ENCODE results near the gene WDR64.
"Not testable (repeated sequence)": the region's sequence is repeated elsewhere in the genome, so short reads cannot be mapped to it uniquely, and the experiment has no call there.

WDR64 gene

GRCh38 chr1:241800640-241801039 is 148.6 kb downstream of the WDR64 start:
- no peak for DNase-seq (ENCODE audit: low read depth)

GRCh38 chr1:241802863-241803262 is 150.8 kb downstream of the WDR64 start:
- no peak for DNase-seq (ENCODE audit: low read depth)

- DNase-seq (ENCODE audit: low read depth), result not testable (repeated sequence)
Observed at GRCh38 chr1:241804706-241805105, 152.6 kb downstream of the WDR64 start.

- no peak for DNase-seq (ENCODE audit: low read depth)
Observed at GRCh38 chr1:241808265-241808664, 156.2 kb downstream of the WDR64 start.

- no peak for DNase-seq (ENCODE audit: low read depth)
Observed at GRCh38 chr1:241810769-241811405, 158.8 kb downstream of the WDR64 start.

GRCh38 chr1:241813768-241814320 is 161.8 kb downstream of the WDR64 start:
- DNase-seq (ENCODE audit: low read depth), result no peak

- DNase-seq (ENCODE audit: low read depth), result no peak
Observed at GRCh38 chr1:241816008-241816407, 163.9 kb downstream of the WDR64 start.

- DNase-seq (ENCODE audit: low read depth), result peak; percentile 45
Observed at GRCh38 chr1:241817331-241817792, 165.3 kb downstream of the WDR64 start.

- no peak for DNase-seq (ENCODE audit: low read depth)
Observed at GRCh38 chr1:241817956-241818612, 166.0 kb downstream of the WDR64 start.

- no peak for DNase-seq (ENCODE audit: low read depth)
Observed at GRCh38 chr1:241819340-241819866, 167.3 kb downstream of the WDR64 start.

- DNase-seq (ENCODE audit: low read depth), result no peak
Observed at GRCh38 chr1:241821363-241821762, 169.3 kb downstream of the WDR64 start.

- DNase-seq (ENCODE audit: low read depth), result no peak
Observed at GRCh38 chr1:241822846-241823245, 170.8 kb downstream of the WDR64 start.

- no peak for DNase-seq (ENCODE audit: low read depth)
Observed at GRCh38 chr1:241823925-241824324, 171.8 kb downstream of the WDR64 start.

GRCh38 chr1:241825581-241825980 is 173.5 kb downstream of the WDR64 start:
- peak; percentile 36 for DNase-seq (ENCODE audit: low read depth)

GRCh38 chr1:241826613-241827012 is 174.5 kb downstream of the WDR64 start:
- not testable (repeated sequence) for DNase-seq (ENCODE audit: low read depth)

- DNase-seq (ENCODE audit: low read depth), result no peak
Observed at GRCh38 chr1:241827264-241827663, 175.2 kb downstream of the WDR64 start.

GRCh38 chr1:241828463-241829021 is 176.5 kb downstream of the WDR64 start:
- no peak for DNase-seq (ENCODE audit: low read depth)

GRCh38 chr1:241829468-241829867 is 177.4 kb downstream of the WDR64 start:
- DNase-seq (ENCODE audit: low read depth), result no peak

- peak; percentile 49 for DNase-seq (ENCODE audit: low read depth)
Observed at GRCh38 chr1:241834733-241835377, 182.8 kb downstream of the WDR64 start.

GRCh38 chr1:241836941-241837340 is 184.9 kb downstream of the WDR64 start:
- no peak for DNase-seq (ENCODE audit: low read depth)

- no peak for DNase-seq (ENCODE audit: low read depth)
Observed at GRCh38 chr1:241837416-241837815, 185.3 kb downstream of the WDR64 start.

GRCh38 chr1:241837901-241838300 is 185.8 kb downstream of the WDR64 start:
- peak; percentile 21 for DNase-seq (ENCODE audit: low read depth)
